ENCODE measurements around the gene GCNT4. TPM values are rescaled to one million over a fixed set of nuclear protein-coding genes. Genes with fewer than 3 reads are reported as not detected.

The GCNT4 gene
- total and polyA plus RNA-seq, 2 of the 8 experiments (the other 6 are each of a cell fraction or from before 2014, with no cell fraction given) = 1.1 to 14.5 TPM

DNA sequence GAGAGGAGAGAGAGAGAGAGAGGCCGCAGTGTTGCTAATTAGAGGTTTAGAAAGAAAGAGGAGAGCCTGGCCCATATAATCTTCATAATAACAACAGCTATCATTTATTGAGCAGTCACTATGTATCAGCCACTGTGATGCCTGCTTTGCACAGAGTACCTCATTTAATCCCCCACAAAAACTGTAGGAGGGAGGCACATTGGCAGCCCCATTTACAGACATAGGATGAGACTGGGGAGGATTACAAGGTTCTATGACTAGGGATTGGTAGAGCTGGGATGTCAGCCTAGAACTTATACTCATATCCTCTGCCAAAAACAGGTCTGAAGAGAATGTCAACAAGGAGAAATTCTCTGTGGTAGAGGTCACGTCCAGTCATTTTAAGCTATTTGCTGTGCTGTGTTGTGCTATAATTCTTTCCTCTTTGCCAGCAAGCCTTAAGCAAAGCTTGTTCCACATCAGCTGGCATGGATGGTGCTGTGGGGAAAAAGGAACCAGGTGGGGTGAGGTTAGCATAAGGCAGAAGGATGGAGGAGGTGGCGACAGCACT lies 6.7 kb upstream of the GCNT4 start:
- FAIRE-seq = no peak
- no peak overlapping the region for H2BK120ac ChIP-seq (replicated peaks; ENCODE audit: low read depth, low read length)

More for the DNA sequence above, 6.7 kb upstream of the GCNT4 start:
- Histone ChIP-seq H2BK20ac (ENCODE audit: low read length) (no peak overlapping the region), H3K4me2 (ENCODE audit: insufficient read depth in 1 of 2, low read depth in 2 of 2, low read length in 2 of 2) (no peak overlapping the region), H3K4me3 (ENCODE audit: extremely low read depth in 1 of 4, insufficient read depth in 2 of 4, low read depth in 3 of 4, low read length in 4 of 4) (no peak overlapping the region), H4K8ac (ENCODE audit: extremely low read depth, insufficient read depth, low read length) (no peak overlapping the region), H3K4me1 (replicated peaks in 1 of 4; ENCODE audit: control insufficient read depth in 3 of 4, insufficient read depth in 4 of 4, low read length in 3 of 4) (peaks cover 8 to 18% (median 14%) of the 10 kb centered on the region in 4 experiments; a peak in 6 of 7 replicates), H3K27ac (ENCODE audit: low read depth, low read length) (no peak overlapping the region), H2AK5ac (ENCODE audit: low read depth, low read length) (no peak overlapping the region), H3K14ac (ENCODE audit: insufficient read length) (no peak overlapping the region), H3K4ac (replicated peaks; ENCODE audit: insufficient read length, low read depth, low read length) (no peak overlapping the region), H4K20me1 (replicated peaks in 1 of 2; ENCODE audit: control insufficient read depth in 1 of 2, insufficient read depth in 2 of 2, low read length in 2 of 2) (no peaks in the 10 kb centered on the region), H4K91ac (replicated peaks; ENCODE audit: insufficient read length, low read length) (no peak overlapping the region), H2BK5ac (ENCODE audit: low read depth, low read length) (no peak overlapping the region), H3K79me1 (ENCODE audit: low read depth, low read length) (no peaks in the 10 kb centered on the region), H3K18ac (ENCODE audit: extremely low read depth, low read length) (no peak overlapping the region), H2BK15ac (ENCODE audit: low read length) (no peak overlapping the region), H4K5ac (ENCODE audit: insufficient read length, low read depth, low read length) (no peak overlapping the region), H3K9ac (replicated peaks in 1 of 4; ENCODE audit: extremely low read depth in 1 of 4, low read depth in 3 of 4, low read length in 3 of 4) (no peak overlapping the region), H2BK12ac (ENCODE audit: low read depth, low read length) (no peak overlapping the region), H3K36me3 (ENCODE audit: control insufficient read depth in 2 of 4, insufficient read depth in 4 of 4, low read length in 3 of 4) (no peaks in the 10 kb centered on the region), H3K27me3 (replicated peaks in 1 of 4; ENCODE audit: control insufficient read depth in 3 of 4, extremely low read depth in 1 of 4, insufficient read depth in 3 of 4, low read length in 3 of 4) (peaks cover 0 to 7% (median 3%) of the 10 kb centered on the region in 4 experiments; a peak in 4 of 7 replicates), H3K23me2 (ENCODE audit: low read depth, low read length) (peaks cover 4% of the 10 kb centered on the region), H3K79me2 (ENCODE audit: control insufficient read depth in 1 of 2, insufficient read depth in 2 of 2, low read length in 2 of 2) (no peaks in the 10 kb centered on the region), H3K23ac (ENCODE audit: insufficient read length) (no peak overlapping the region), H3K9me3 (ENCODE audit: insufficient read depth in 2 of 2, low read depth in 1 of 2, low read length in 1 of 2) (no peaks in the 10 kb centered on the region), H3K56ac (replicated peaks; ENCODE audit: insufficient read length, low read depth, low read length) (no peak overlapping the region), H2AFZ (ENCODE audit: low read length) (no peak overlapping the region)
- no peak for DNase-seq (ENCODE audit: low read depth in 1 of 2, low spot score in 2 of 2)
- TF ChIP-seq CBX8 (IDR thresholded peaks at IDR 0.05; ENCODE audit: borderline replicate concordance, low read depth, low read length) = no peak
- no peak for TF ChIP-seq SIX5 (IDR thresholded peaks at IDR 0.05; ENCODE audit: low read depth, low read length)
- no peak for TF ChIP-seq SAP30 (IDR thresholded peaks at IDR 0.05; ENCODE audit: insufficient read depth, insufficient replicate concordance, low read length)
- POLR2A ChIA-PET (ENCODE audit: partially characterized antibody) = no interaction called here
- CTCF ChIA-PET (ENCODE audit: partially characterized antibody) = interaction anchor here (0.9 to 1.0 kb wide), 2 partner anchors 9 to 70 kb away, joined by 3 to 5 read pairs; no protein-coding TSS in a partner anchor
- WGBS, 2 experiments (ENCODE audit: extremely low coverage in 1 of 2, insufficient coverage in 1 of 2, insufficient read length in 1 of 2, insufficient replicate concordance in 2 of 2, low coverage in 1 of 2, low lambda C conversion rate in 2 of 2, missing lambda C conversion rate in 1 of 2) = 88% methylated on average over 3 of the region's 3 CpGs; no CpG with 5 or more reads in 1 of the 2 experiments
